A549 (cell line): ENCODE data around the gene CABP2.

Experiments
- CHD2 ChIP-seq: fragments of 150-350 bp; IDR thresholded peaks from 2 replicates; pipeline ENCODE4 v1.6.1; 2014; ENCODE audit warnings: low read length; ENCODE audit not compliant: partially characterized antibody
- CTCF ChIP-seq: fragments of >200 bp; sonication (Bioruptor Twin); formaldehyde crosslinking; IDR thresholded peaks from 3 replicates; pipeline ENCODE4 v1.5.1; 2016
- EP300 ChIP-seq, 2 experiments: fragments of >200 bp; sonication (Bioruptor Twin); formaldehyde crosslinking; IDR thresholded peaks; 2 replicates in 1 of 2; 3 replicates in 1 of 2; pipeline ENCODE4 v1.6.1; 2016 to 2017
- KDM1A ChIP-seq: fragments of 200-600 bp; sonication (generic); IDR thresholded peaks from 2 replicates; pipeline ENCODE4 v1.6.1; 2016; ENCODE audit warnings: low read depth, mild to moderate bottlenecking
- PHF8 ChIP-seq: fragments of 200-600 bp; sonication (generic); IDR thresholded peaks from 2 replicates; pipeline ENCODE4 v1.6.1; 2016; ENCODE audit warnings: low read depth, mild to moderate bottlenecking, antibody characterized with exemption, moderate library complexity, borderline replicate concordance
- REST ChIP-seq: fragments of 200-600 bp; sonication (generic); IDR thresholded peaks from 2 replicates; pipeline ENCODE4 v1.6.1; 2016; ENCODE audit warnings: antibody characterized with exemption, mild to moderate bottlenecking, moderate library complexity

- no peak for TF ChIP-seq CTCF
- TF ChIP-seq REST = no peak
- no peak for TF ChIP-seq KDM1A
- TF ChIP-seq EP300 (IDR thresholded peaks at IDR 0.05) = no peak
- no peak for TF ChIP-seq CHD2
- peak; percentile 72 for TF ChIP-seq PHF8
Measured at GRCh38 chr11:67508486-67509121, 14.6 kb downstream of the CABP2 start.
